Upper lobe of left lung (tissue), 4 donors: ENCODE results near the gene TLN1.

Source experiments
- EP300 ChIP-seq, 4 donors: sonication (generic); formaldehyde crosslinking; IDR thresholded peaks; one replicate each; pipeline ENCODE4 v1.5.1; 2017; ENCODE audit warnings: antibody characterized with exemption in 4 of 4, control low read depth in 2 of 4
- POLR2AphosphoS5 ChIP-seq, 2 donors: sonication (generic); formaldehyde crosslinking; IDR thresholded peaks; one replicate each; pipeline ENCODE4 v1.5.1; 2017; ENCODE audit warnings: antibody characterized with exemption in 2 of 2

GRCh38 chr9:35750256-35750531 lies 18.2 kb upstream of the TLN1 start:
- no peak for TF ChIP-seq POLR2AphosphoS5 (IDR thresholded peaks at IDR 0.05)
- no peak for TF ChIP-seq EP300 (IDR thresholded peaks at IDR 0.05)
